HepG2 (cell line): ENCODE data around the gene ADAMTS13. TPM values are rescaled to one million over a fixed set of nuclear protein-coding genes. Genes with fewer than 3 reads are reported as not detected.

ENCODE experiments used
- FOXO1 ChIP-seq: sonication (generic); formaldehyde crosslinking; IDR thresholded peaks from 2 replicates; pipeline ENCODE4 v1.4.0; 2020; ENCODE audit warnings: missing genetic modification reagents
- HNF4A ChIP-seq: sonication (generic); formaldehyde crosslinking; IDR thresholded peaks from 2 replicates; pipeline ENCODE4 v1.4.0; 2020; ENCODE audit warnings: missing genetic modification reagents
- HOXA7 ChIP-seq: sonication (generic); formaldehyde crosslinking; IDR thresholded peaks from 2 replicates; pipeline ENCODE4 v1.8.1; 2022; ENCODE audit warnings: mild to moderate bottlenecking, missing genetic modification reagents, moderate library complexity
- HOXD1 ChIP-seq: sonication (generic); formaldehyde crosslinking; IDR thresholded peaks from 2 replicates; pipeline ENCODE4 v1.5.0; 2020; ENCODE audit warnings: missing genetic modification reagents
- JUN ChIP-seq: sonication (generic); formaldehyde crosslinking; IDR thresholded peaks from 2 replicates; pipeline ENCODE4 v1.4.0; 2020; ENCODE audit warnings: mild to moderate bottlenecking, missing genetic modification reagents
- JUND ChIP-seq: sonication (generic); formaldehyde crosslinking; IDR thresholded peaks from 2 replicates; pipeline ENCODE4 v1.8.0; 2022; ENCODE audit warnings: mild to moderate bottlenecking, missing genetic modification reagents
- MEIS1 ChIP-seq: sonication (generic); formaldehyde crosslinking; IDR thresholded peaks from 2 replicates; pipeline ENCODE4 v1.9.0; 2021; ENCODE audit warnings: mild to moderate bottlenecking, missing genetic modification reagents, moderate library complexity, borderline replicate concordance
- MIER2 ChIP-seq: IDR thresholded peaks from 2 replicates; pipeline ENCODE4 v1.6.1; 2016; ENCODE audit warnings: missing biosample characterization, missing genetic modification reagents
- NFRKB ChIP-seq: fragments of 450-650 bp; IDR thresholded peaks from 2 replicates; pipeline ENCODE4 v1.6.1; 2017
- RARG ChIP-seq: sonication (generic); formaldehyde crosslinking; IDR thresholded peaks from 2 replicates; pipeline ENCODE4 v1.4.0; 2020; ENCODE audit warnings: low read depth, mild to moderate bottlenecking, missing genetic modification reagents
- SP2 ChIP-seq: sonication (generic); formaldehyde crosslinking; IDR thresholded peaks from 2 replicates; pipeline ENCODE4 v1.5.1; 2020; ENCODE audit warnings: mild to moderate bottlenecking, missing genetic modification reagents
- SP4 ChIP-seq: sonication (generic); formaldehyde crosslinking; IDR thresholded peaks from 2 replicates; pipeline ENCODE4 v1.8.1; 2023; ENCODE audit warnings: mild to moderate bottlenecking, missing genetic modification reagents
- ZMYM3 ChIP-seq: sonication (generic); formaldehyde crosslinking; IDR thresholded peaks from 2 replicates; pipeline ENCODE4 v1.5.1; 2020; ENCODE audit warnings: mild to moderate bottlenecking, missing genetic modification reagents
- ZNF549 ChIP-seq: sonication (generic); formaldehyde crosslinking; IDR thresholded peaks from 2 replicates; pipeline ENCODE4 v1.5.0; 2020; ENCODE audit warnings: missing genetic modification reagents
- ZNF563 ChIP-seq: sonication (generic); formaldehyde crosslinking; IDR thresholded peaks from 2 replicates; pipeline ENCODE4 v1.8.0; 2022; ENCODE audit warnings: mild to moderate bottlenecking, moderate library complexity, missing genetic modification reagents
- ZNF567 ChIP-seq: sonication (generic); formaldehyde crosslinking; IDR thresholded peaks from 2 replicates; pipeline ENCODE4 v1.8.1; 2023; ENCODE audit warnings: mild to moderate bottlenecking, missing genetic modification reagents, borderline replicate concordance
- ZNF775 ChIP-seq: sonication (generic); formaldehyde crosslinking; IDR thresholded peaks from 2 replicates; pipeline ENCODE4 v1.4.0; 2020; ENCODE audit warnings: missing genetic modification reagents, mild to moderate bottlenecking, moderate library complexity, borderline replicate concordance
- polyA plus RNA-seq, 8 experiments: library from polyadenylated mRNA; depleted of rRNA in 3 of 8; stranded (reverse) in 7 of 8; unstranded in 1 of 8; fragments of >200 nt; fragmentation: Illumina TruSeq in 4 of 8; extraction: Trizol in 4 of 8; gene quantifications; 2 replicates each; pipeline versions ENCODE4 v1.2.1 to v1.2.3, GENCODE V29; 2011 to 2016; ENCODE audit warnings: low read depth in 4 of 8, missing spikeins in 1 of 8, mixed read lengths in 1 of 8; ENCODE audit not compliant: insufficient read depth in 1 of 8
- total RNA-seq, 5 experiments: library from RNA; depleted of rRNA; stranded (reverse); fragments of >200 nt; fragmentation: Illumina TruSeq; extraction: Trizol; gene quantifications; 2 replicates each; pipeline ENCODE4 v1.2.3, GENCODE V29; 2016; ENCODE audit warnings: low read depth in 1 of 5
- TF ChIP-seq, protein P1 (sequence below): sonication (generic); formaldehyde crosslinking; IDR thresholded peaks from 2 replicates; pipeline ENCODE4 v1.4.0; 2020; ENCODE audit warnings: missing genetic modification reagents
- TF ChIP-seq, protein P2 (sequence below), 2 experiments: fragments of 450-650 bp in 1 of 2; sonication (generic) in 1 of 2; formaldehyde crosslinking; IDR thresholded peaks; 2 replicates each; pipeline versions ENCODE4 v1.5.0 to v1.8.0; 2020 to 2022; ENCODE audit warnings: mild to moderate bottlenecking in 1 of 2, missing genetic modification reagents in 1 of 2
- TF ChIP-seq, protein P3 (sequence below): sonication (generic); formaldehyde crosslinking; IDR thresholded peaks from 2 replicates; pipeline ENCODE4 v1.5.0; 2020; ENCODE audit warnings: mild to moderate bottlenecking, low read depth, missing genetic modification reagents, borderline replicate concordance
- TF ChIP-seq, protein P4 (sequence below): sonication (generic); formaldehyde crosslinking; IDR thresholded peaks from 2 replicates; pipeline ENCODE4 v1.4.0; 2020; ENCODE audit warnings: missing genetic modification reagents
- TF ChIP-seq, protein P5 (sequence below): sonication (generic); formaldehyde crosslinking; IDR thresholded peaks from 2 replicates; pipeline ENCODE4 v1.5.1; 2020; ENCODE audit warnings: mild to moderate bottlenecking, missing genetic modification reagents, moderate library complexity
- TF ChIP-seq, protein P6 (sequence below): sonication (generic); formaldehyde crosslinking; IDR thresholded peaks from 2 replicates; pipeline ENCODE4 v1.8.0; 2022; ENCODE audit warnings: missing genetic modification reagents, low read depth, mild to moderate bottlenecking, borderline replicate concordance

Gene ADAMTS13
- total and polyA plus RNA-seq, 2 of the 13 experiments (the other 11 are each of a cell fraction or from before 2014, with no cell fraction given): 0.91 to 4.5 TPM

DNA sequence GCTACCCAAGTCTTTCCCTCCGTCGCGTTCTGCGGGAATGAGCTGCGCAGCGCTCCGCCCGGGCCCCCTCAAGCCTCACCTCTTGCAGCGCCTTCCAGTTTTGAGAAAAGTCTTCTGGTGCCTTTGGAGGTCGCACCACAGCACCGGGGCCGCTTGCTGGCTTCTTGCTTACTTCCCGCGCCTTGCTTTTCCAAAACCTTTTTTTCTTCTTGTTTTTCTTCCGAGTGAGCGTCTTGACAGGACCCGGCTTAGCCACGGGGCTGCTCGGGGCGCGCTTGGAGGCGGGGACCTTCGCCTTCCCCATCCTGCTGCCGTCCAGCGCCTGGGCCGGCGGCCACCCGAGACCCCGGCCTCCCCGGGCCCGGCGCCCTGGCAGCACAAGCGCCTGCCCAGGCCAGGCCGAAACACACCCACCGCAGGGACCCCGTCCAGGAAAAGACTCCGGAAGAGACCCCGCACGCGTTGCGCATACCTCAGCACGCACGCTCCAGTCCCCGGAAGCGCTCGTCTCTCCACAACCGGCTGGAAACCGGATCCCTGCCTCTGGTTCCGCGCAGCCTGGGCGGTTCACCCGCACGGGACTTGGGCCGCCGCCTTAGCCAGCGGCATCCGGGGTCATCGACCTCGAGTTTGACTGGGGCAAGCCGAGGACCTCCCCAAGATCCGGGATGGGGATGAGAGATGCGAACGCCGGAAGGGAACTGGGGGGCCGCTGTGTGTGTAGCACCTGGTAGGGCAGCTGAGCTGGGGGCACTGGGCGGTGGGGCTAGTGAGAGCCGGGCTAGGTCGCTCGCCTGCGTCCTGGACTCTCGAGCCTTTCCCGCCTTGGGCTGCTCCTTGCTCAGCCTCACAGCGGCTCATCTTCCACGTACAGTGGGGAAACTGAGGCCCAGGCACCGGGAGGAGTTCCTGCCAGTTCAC, 4.4 kb upstream of the ADAMTS13 start, which contains the start of gene REXO4 (continued):
- TF ChIP-seq SP2 (CRISPR knock-in tag): peak; percentile 64
- TF ChIP-seq, protein P1, sequence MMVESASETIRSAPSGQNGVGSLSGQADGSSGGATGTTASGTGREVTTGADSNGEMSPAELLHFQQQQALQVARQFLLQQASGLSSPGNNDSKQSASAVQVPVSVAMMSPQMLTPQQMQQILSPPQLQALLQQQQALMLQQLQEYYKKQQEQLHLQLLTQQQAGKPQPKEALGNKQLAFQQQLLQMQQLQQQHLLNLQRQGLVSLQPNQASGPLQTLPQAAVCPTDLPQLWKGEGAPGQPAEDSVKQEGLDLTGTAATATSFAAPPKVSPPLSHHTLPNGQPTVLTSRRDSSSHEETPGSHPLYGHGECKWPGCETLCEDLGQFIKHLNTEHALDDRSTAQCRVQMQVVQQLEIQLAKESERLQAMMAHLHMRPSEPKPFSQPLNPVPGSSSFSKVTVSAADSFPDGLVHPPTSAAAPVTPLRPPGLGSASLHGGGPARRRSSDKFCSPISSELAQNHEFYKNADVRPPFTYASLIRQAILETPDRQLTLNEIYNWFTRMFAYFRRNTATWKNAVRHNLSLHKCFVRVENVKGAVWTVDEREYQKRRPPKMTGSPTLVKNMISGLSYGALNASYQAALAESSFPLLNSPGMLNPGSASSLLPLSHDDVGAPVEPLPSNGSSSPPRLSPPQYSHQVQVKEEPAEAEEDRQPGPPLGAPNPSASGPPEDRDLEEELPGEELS (CRISPR knock-in tag): no peak
- TF ChIP-seq HNF4A (CRISPR knock-in tag): peak; percentile 63
- TF ChIP-seq, protein P2, sequence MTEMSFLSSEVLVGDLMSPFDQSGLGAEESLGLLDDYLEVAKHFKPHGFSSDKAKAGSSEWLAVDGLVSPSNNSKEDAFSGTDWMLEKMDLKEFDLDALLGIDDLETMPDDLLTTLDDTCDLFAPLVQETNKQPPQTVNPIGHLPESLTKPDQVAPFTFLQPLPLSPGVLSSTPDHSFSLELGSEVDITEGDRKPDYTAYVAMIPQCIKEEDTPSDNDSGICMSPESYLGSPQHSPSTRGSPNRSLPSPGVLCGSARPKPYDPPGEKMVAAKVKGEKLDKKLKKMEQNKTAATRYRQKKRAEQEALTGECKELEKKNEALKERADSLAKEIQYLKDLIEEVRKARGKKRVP (CRISPR knock-in tag; IDR thresholded peaks at IDR 0.05): peak in 1 of 2 experiments; percentile 87; a peak in 2 of 4 replicates
- TF ChIP-seq SP4 (CRISPR knock-in tag): peak; percentile 87
- no peak; the same call in 1 of the 2 replicates for TF ChIP-seq HOXD1
- no peak for TF ChIP-seq HOXA7 (CRISPR knock-in tag)
- peak; percentile 50; the same call in 1 of the 2 replicates for TF ChIP-seq MIER2
- TF ChIP-seq, protein P3, sequence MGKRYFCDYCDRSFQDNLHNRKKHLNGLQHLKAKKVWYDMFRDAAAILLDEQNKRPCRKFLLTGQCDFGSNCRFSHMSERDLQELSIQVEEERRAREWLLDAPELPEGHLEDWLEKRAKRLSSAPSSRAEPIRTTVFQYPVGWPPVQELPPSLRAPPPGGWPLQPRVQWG: no peak
- no peak for TF ChIP-seq RARG (CRISPR knock-in tag)
- 0 out of 2 replicates have a peak, but pooled peaks have one; percentile 72 for TF ChIP-seq ZNF563 (CRISPR knock-in tag)
- TF ChIP-seq, protein P4, sequence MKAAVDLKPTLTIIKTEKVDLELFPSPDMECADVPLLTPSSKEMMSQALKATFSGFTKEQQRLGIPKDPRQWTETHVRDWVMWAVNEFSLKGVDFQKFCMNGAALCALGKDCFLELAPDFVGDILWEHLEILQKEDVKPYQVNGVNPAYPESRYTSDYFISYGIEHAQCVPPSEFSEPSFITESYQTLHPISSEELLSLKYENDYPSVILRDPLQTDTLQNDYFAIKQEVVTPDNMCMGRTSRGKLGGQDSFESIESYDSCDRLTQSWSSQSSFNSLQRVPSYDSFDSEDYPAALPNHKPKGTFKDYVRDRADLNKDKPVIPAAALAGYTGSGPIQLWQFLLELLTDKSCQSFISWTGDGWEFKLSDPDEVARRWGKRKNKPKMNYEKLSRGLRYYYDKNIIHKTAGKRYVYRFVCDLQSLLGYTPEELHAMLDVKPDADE (CRISPR knock-in tag): no peak
- no peak for TF ChIP-seq NFRKB
- peak; percentile 69 for TF ChIP-seq FOXO1 (CRISPR knock-in tag)
- no peak for TF ChIP-seq ZNF549 (CRISPR knock-in tag)
- TF ChIP-seq, protein P5, sequence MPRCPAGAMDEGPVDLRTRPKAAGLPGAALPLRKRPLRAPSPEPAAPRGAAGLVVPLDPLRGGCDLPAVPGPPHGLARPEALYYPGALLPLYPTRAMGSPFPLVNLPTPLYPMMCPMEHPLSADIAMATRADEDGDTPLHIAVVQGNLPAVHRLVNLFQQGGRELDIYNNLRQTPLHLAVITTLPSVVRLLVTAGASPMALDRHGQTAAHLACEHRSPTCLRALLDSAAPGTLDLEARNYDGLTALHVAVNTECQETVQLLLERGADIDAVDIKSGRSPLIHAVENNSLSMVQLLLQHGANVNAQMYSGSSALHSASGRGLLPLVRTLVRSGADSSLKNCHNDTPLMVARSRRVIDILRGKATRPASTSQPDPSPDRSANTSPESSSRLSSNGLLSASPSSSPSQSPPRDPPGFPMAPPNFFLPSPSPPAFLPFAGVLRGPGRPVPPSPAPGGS (CRISPR knock-in tag): peak; percentile 82
- TF ChIP-seq ZMYM3 (CRISPR knock-in tag): peak; percentile 58; the same call in 1 of the 2 replicates
- TF ChIP-seq JUND (CRISPR knock-in tag): 0 out of 2 replicates have a peak, but pooled peaks have one; percentile 34
- TF ChIP-seq MEIS1 (CRISPR knock-in tag): 0 out of 2 replicates have a peak, but pooled peaks have one; percentile 61
- TF ChIP-seq ZNF567 (CRISPR knock-in tag): peak; percentile 92
- TF ChIP-seq JUN (CRISPR knock-in tag): 0 out of 2 replicates have a peak, but pooled peaks have one; percentile 18
- TF ChIP-seq, protein P6, sequence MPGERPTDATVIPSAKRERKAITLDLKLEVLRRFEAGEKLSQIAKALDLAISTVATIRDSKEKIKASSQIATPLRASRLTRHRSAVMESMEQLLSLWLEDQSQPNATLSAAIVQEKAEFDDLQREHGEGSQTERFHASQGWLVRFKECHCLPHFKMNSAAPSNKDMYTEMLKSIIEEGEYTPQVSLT (CRISPR knock-in tag): no peak
- TF ChIP-seq ZNF775 (CRISPR knock-in tag): no peak
